PFSK-1 (cell line): ENCODE data around the gene HHATL.

ENCODE experiments used
- FOXP2 ChIP-seq: optimal IDR thresholded peaks from 2 replicates; pipeline ENCODE3; 2011; ENCODE audit warnings: borderline replicate concordance, control low read depth, inconsistent platforms; ENCODE audit not compliant: insufficient read depth; ENCODE audit errors: extremely low read length, extremely low read depth
- POLR2AphosphoS5 ChIP-seq: IDR thresholded peaks from 2 replicates; pipeline ENCODE4 v1.6.1; 2012; ENCODE audit warnings: low read depth, mild to moderate bottlenecking, control low read depth, low read length, moderate library complexity
- SIN3A ChIP-seq: IDR thresholded peaks from 2 replicates; pipeline ENCODE4 v1.6.1; 2012; ENCODE audit warnings: mild to moderate bottlenecking, low read length, moderate library complexity, borderline replicate concordance; ENCODE audit not compliant: insufficient read depth
- TAF1 ChIP-seq: IDR thresholded peaks from 2 replicates; pipeline ENCODE4 v1.6.1; 2012; ENCODE audit warnings: low read length, control low read depth, borderline replicate concordance; ENCODE audit not compliant: insufficient read depth
- TF ChIP-seq, protein P1 (sequence below), 2 experiments: IDR thresholded peaks; 2 replicates each; pipeline versions ENCODE4 v1.6.1 to v1.8.0; 2011 to 2012; ENCODE audit warnings: low read depth in 2 of 2, low read length in 2 of 2, control low read depth in 1 of 2, inconsistent platforms in 1 of 2, mild to moderate bottlenecking in 1 of 2, moderate library complexity in 1 of 2; ENCODE audit not compliant: insufficient read depth in 1 of 2

Gene HHATL

DNA sequence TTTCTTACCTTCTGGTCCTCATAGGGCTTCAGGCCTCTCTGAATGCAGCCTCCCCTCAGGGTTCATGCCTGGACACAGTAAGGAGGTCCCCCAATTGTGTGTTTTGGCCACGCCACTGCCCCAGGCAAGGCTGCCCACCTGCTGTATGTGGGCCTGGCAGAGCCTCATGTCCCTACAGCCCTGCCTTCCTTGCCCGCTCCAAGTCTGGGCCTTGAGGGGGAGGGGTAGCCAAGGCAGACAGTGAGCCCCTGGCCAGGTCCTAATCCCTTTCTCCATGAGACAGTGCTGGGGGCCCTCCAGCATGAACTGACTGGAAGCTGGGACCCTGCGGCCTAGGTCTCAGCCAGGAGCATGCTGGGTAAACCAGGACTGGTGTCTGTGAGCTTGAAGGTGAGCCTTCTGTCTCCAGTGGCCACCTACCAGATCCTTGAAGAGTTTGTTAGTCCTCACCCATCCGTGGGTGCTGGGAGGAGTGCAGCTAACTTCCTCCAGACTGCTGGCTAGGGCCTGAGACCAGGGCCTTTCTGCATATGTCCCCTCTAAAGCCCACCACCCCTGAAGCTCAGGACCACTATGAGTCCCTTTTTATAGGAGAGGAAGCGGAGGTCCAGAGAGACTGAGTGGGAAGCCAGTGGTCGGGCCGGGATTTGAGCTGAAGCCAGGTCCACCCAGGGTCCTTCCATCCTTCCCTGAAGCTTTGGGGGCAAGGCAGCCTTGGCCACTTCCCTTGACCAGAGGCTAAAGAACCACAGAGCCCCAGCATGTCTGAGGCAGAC, 40.4 kb downstream of the HHATL start:
- TF ChIP-seq FOXP2, result no peak
- TF ChIP-seq SIN3A, result no peak
- no peak for TF ChIP-seq POLR2AphosphoS5
- TF ChIP-seq TAF1, result no peak
- TF ChIP-seq, protein P1, sequence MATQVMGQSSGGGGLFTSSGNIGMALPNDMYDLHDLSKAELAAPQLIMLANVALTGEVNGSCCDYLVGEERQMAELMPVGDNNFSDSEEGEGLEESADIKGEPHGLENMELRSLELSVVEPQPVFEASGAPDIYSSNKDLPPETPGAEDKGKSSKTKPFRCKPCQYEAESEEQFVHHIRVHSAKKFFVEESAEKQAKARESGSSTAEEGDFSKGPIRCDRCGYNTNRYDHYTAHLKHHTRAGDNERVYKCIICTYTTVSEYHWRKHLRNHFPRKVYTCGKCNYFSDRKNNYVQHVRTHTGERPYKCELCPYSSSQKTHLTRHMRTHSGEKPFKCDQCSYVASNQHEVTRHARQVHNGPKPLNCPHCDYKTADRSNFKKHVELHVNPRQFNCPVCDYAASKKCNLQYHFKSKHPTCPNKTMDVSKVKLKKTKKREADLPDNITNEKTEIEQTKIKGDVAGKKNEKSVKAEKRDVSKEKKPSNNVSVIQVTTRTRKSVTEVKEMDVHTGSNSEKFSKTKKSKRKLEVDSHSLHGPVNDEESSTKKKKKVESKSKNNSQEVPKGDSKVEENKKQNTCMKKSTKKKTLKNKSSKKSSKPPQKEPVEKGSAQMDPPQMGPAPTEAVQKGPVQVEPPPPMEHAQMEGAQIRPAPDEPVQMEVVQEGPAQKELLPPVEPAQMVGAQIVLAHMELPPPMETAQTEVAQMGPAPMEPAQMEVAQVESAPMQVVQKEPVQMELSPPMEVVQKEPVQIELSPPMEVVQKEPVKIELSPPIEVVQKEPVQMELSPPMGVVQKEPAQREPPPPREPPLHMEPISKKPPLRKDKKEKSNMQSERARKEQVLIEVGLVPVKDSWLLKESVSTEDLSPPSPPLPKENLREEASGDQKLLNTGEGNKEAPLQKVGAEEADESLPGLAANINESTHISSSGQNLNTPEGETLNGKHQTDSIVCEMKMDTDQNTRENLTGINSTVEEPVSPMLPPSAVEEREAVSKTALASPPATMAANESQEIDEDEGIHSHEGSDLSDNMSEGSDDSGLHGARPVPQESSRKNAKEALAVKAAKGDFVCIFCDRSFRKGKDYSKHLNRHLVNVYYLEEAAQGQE (IDR thresholded peaks at IDR 0.05; ENCODE audit: insufficient read depth in 1 of 2, low read depth in 2 of 2, low read length in 2 of 2), result no peak

DNA sequence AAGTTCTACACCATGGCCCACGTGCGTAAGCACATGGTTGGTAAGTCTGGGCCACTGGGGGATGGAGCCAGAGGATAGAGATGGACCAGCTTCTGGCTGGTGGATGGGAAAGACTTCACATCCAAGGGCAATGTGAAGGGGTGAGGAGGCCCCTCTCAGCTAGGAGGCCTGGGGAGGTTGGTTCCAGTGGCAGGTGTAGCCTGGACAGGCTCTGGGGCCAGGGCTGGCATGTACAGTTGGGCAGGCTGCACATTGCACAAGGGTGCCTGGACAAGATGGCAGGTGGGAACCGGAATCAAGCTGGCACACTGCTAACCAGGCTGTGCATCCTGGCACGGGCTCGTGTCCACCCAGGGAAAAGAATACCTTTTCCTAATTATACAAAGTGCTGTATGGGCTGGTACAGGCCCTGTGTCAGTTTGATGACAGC, 41.0 kb downstream of the HHATL start:
- TF ChIP-seq, protein P1 (IDR thresholded peaks at IDR 0.05; ENCODE audit: insufficient read depth in 1 of 2, low read depth in 2 of 2, low read length in 2 of 2), result no peak

DNA sequence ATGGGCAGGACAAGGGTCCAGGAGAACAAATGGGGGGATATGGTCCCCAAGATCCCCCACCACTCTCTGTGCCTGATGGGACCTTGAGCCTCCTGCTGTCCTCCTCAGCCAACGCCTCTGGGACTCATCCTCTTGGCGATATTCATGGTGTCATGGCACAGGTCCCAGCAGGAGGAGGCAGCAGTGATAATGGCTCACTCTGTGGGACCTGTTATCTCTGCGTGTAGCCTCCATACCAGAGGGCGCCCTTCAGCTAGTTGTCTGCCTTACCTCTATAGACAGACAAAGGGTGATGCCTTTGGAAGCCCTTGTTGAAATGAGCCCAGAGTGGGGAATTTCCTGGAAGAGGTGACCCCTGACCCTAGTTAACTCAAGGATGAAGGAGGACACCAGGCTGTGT, 41.7 kb downstream of the HHATL start:
- TF ChIP-seq TAF1 (no peak), POLR2AphosphoS5 (no peak), FOXP2 (no peak), SIN3A (no peak)
- TF ChIP-seq, protein P1 (IDR thresholded peaks at IDR 0.05; ENCODE audit: insufficient read depth in 1 of 2, low read depth in 2 of 2, low read length in 2 of 2), result no peak

DNA sequence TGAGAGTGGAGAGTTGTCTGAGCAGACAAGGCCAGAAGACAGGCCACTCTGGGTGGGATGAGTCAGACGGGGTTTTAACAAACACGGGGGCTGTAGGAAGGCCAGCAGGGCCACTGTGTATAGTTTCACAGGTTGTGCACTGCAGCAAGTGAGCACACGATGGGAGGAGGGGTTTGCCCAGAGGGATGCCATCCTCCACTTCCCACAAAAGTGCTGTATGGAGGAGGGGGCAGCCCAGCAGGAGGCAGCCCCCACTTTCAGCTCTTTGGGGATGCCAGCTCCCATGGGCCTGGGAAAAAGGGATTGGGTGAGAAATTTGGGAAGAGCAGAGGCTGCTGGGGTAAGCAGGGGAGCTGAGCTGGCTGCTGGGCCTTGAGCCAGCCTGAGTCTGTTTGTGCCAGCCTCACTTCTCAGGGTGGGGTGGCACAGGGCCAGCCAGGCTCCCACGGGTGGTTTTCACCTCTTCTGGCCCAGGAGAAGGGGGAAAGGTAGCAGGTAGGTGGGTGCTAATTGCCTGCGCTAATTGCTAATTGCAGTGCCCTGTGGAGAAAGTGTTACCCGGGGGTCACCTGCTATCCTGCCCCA, 42.4 kb downstream of the HHATL start:
- TF ChIP-seq, protein P1 (IDR thresholded peaks at IDR 0.05; ENCODE audit: insufficient read depth in 1 of 2, low read depth in 2 of 2, low read length in 2 of 2), result no peak
- TF ChIP-seq FOXP2 (no peak), SIN3A (no peak)
